Hypothalamus (tissue), 51 donors: ENCODE data around the gene UPK3BL2.
"Not testable (repeated sequence)": the region's sequence is repeated elsewhere in the genome, so short reads cannot be mapped to it uniquely, and the experiment has no call there.

Source experiments
- DNase-seq, 51 donors: peaks; one replicate each; lab custom pipeline; 2025; lab: John Stamatoyannopoulos, UW

UPK3BL2 gene

GRCh38 chr7:102496861-102497260 lies 46.6 kb downstream of the UPK3BL2 start:
- DNase-seq, result not testable (repeated sequence)

- DNase-seq, result not testable (repeated sequence)
Measured at GRCh38 chr7:102494473-102495149, 48.9 kb downstream of the UPK3BL2 start.

GRCh38 chr7:102494026-102494425 lies 49.5 kb downstream of the UPK3BL2 start:
- DNase-seq, result not testable (repeated sequence)

DNA sequence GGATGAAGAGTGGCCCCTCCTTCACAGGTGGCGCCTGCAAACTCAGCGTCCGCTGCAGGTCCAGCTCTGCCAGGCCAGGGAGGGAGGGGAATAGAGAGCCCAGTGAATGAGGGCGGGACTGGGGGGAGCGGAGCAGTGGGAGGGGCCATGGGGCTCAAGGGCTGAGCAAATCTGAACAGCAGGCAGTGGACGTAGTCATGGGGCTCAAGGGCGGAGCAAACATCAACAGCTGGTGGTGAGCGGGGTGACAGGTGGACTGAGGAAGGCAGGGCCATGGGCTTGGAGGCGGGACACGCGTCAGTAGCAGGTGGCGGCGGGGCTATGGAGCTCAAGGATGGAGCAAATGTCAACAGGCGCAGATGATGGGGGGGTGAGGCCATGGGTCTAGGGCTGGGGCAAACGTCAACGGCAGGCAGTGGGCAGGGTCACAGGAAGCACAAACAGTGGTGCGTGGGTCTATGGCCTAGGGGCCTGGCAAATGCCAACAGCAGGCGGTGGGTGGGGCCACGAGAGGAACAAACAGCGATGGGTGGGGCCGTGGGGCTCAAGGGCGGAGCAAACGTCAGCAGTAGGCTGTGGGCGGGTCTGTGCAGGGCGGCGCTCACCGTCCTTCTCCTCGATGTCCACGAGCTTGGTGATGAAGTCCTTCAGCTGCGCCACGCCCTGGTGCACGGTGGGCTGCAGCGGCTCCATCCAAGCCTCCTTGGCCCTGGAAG lies 50.1 kb downstream of the UPK3BL2 start:
- not testable (repeated sequence) for DNase-seq

DNA sequence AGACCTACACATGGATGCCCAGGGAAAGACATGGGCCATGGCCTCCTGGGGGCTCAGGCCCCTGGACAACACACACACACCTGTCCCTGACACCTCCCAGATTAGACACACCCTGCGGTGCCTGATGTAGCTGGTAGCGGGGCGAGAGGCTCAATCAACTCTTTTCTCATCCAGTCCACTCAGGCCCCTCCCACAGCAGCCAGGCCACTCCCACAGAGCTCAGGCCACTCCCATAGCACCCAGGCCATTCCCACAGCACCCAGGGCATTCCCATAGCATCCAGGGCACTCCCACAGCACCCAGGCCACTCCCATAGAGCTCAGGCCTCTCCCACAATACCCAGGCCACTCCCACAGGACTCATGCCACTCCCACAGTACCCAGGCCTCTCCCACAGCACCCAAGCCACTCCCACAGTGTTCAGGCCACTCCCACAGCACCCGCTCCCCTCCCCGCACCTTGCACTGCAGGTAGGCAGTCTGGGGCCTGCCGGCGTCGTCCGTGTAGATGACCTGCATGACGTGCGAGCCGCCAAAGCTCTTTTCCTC lies 52.9 kb downstream of the UPK3BL2 start:
- not testable (repeated sequence) for DNase-seq
